Neural cell (in vitro differentiated cells): ENCODE results near the gene KATNBL1. TPM values are rescaled to one million over a fixed set of nuclear protein-coding genes. Genes with fewer than 3 reads are reported as not detected.

Source experiments
- H2AFZ ChIP-seq: fragments of 200-600, 300-800 bp; sonication (generic), shearing (Covaris generic); 2 replicates; pipeline ENCODE4 v1.6.0; 2014; ENCODE audit warnings: low read depth, mild to moderate bottlenecking, antibody characterized with exemption, low read length, moderate library complexity
- H3F3A ChIP-seq: fragments of 200-600 bp; shearing (Covaris generic); 2 replicates; pipeline ENCODE4 v1.6.1; 2016; ENCODE audit warnings: mild to moderate bottlenecking, moderate library complexity, mixed read lengths, antibody characterized with exemption, low read length; ENCODE audit not compliant: insufficient read depth, poor library complexity, severe bottlenecking
- H3K27ac ChIP-seq: fragments of 200-600, 300-800 bp; sonication (generic), shearing (Covaris generic); 2 replicates; pipeline ENCODE4 v1.5.1; 2014; ENCODE audit warnings: mild to moderate bottlenecking, low read length, moderate library complexity
- H3K27me3 ChIP-seq: fragments of 300-800, 200-600 bp; sonication (generic), shearing (Covaris generic); 2 replicates; pipeline ENCODE4 v1.6.0; 2014; ENCODE audit warnings: mild to moderate bottlenecking, low read depth, low read length, moderate library complexity; ENCODE audit not compliant: insufficient read depth
- H3K36me3 ChIP-seq: fragments of 300-800, 200-600 bp; sonication (generic), shearing (Covaris generic); 2 replicates; pipeline ENCODE4 v1.5.1; 2014; ENCODE audit warnings: mild to moderate bottlenecking, antibody characterized with exemption, low read length, moderate library complexity; ENCODE audit not compliant: insufficient read depth
- H3K4me2 ChIP-seq: fragments of 300-800, 200-600 bp; sonication (generic), shearing (Covaris generic); 2 replicates; pipeline ENCODE4 v1.6.0; 2014; ENCODE audit warnings: mild to moderate bottlenecking, low read length
- H3K4me3 ChIP-seq: fragments of 300-800, 200-600 bp; sonication (generic), shearing (Covaris generic); 2 replicates; pipeline ENCODE4 v1.5.1; 2014; ENCODE audit warnings: mild to moderate bottlenecking, low read length, moderate library complexity
- H3K79me2 ChIP-seq: fragments of 200-600 bp; shearing (Covaris generic); replicated peaks from 2 replicates; pipeline ENCODE4 v1.6.0; 2014; ENCODE audit warnings: mild to moderate bottlenecking, low read length, moderate library complexity; ENCODE audit not compliant: insufficient read depth
- H3K9ac ChIP-seq: fragments of 300-800, 200-600 bp; sonication (generic), shearing (Covaris generic); 2 replicates; pipeline ENCODE4 v1.6.1; 2016; ENCODE audit warnings: mild to moderate bottlenecking, low read length, mixed read lengths
- H3K9me2 ChIP-seq: fragments of 200-600 bp; shearing (Covaris generic); 2 replicates; pipeline ENCODE4 v1.6.1; 2016; ENCODE audit warnings: mild to moderate bottlenecking, low read length, mixed read lengths; ENCODE audit not compliant: insufficient read depth
- H3K9me3 ChIP-seq: fragments of 200-600, 300-800 bp; sonication (generic), shearing (Covaris generic); 2 replicates; pipeline ENCODE4 v1.6.1; 2016; ENCODE audit warnings: mild to moderate bottlenecking, mixed run types, low read length, moderate library complexity, mixed read lengths
- H4K20me1 ChIP-seq: fragments of 200-600 bp; shearing (Covaris generic); 2 replicates; pipeline ENCODE4 v1.6.1; 2016; ENCODE audit warnings: mild to moderate bottlenecking, mixed run types; ENCODE audit not compliant: insufficient read depth
- EP300 ChIP-seq: fragments of 450-650 bp; conservative IDR thresholded peaks from 2 replicates; pipeline ENCODE4 v1.6.1; 2014; ENCODE audit warnings: antibody characterized with exemption, mild to moderate bottlenecking, moderate library complexity; ENCODE audit not compliant: poor library complexity, severe bottlenecking
- EZH2 ChIP-seq: fragments of 200-600, 300-800 bp; shearing (Covaris generic), sonication (generic); IDR thresholded peaks from 2 replicates; pipeline ENCODE4 v1.6.1; 2014; ENCODE audit warnings: antibody characterized with exemption, low read length, borderline replicate concordance, mild to moderate bottlenecking; ENCODE audit not compliant: insufficient read depth, poor library complexity, severe bottlenecking
- MXI1 ChIP-seq: fragments of 450-650 bp; conservative IDR thresholded peaks from 2 replicates; pipeline ENCODE4 v1.6.1; 2014; ENCODE audit warnings: antibody characterized with exemption, mild to moderate bottlenecking; ENCODE audit not compliant: poor library complexity, severe bottlenecking
- POLR2AphosphoS5 ChIP-seq: IDR thresholded peaks from 2 replicates; pipeline ENCODE4 v1.6.1; 2012
- RAD21 ChIP-seq: fragments of 450-650 bp; conservative IDR thresholded peaks from 2 replicates; pipeline ENCODE4 v1.6.1; 2014; ENCODE audit warnings: antibody characterized with exemption, mild to moderate bottlenecking, moderate library complexity
- SMC3 ChIP-seq: fragments of 450-650 bp; conservative IDR thresholded peaks from 2 replicates; pipeline ENCODE4 v1.6.1; 2014; ENCODE audit warnings: antibody characterized with exemption, mild to moderate bottlenecking, moderate library complexity; ENCODE audit not compliant: poor library complexity
- TAF1 ChIP-seq: IDR thresholded peaks from 2 replicates; pipeline ENCODE4 v1.6.1; 2012; ENCODE audit warnings: low read depth
- polyA plus RNA-seq: library from polyadenylated mRNA; depleted of rRNA; stranded (reverse); fragments of >200 nt; gene quantifications from 2 replicates; pipeline ENCODE4 v1.2.3, GENCODE V29; 2014
- TF ChIP-seq, protein P1 (sequence below): fragments of 450-650 bp; IDR thresholded peaks from 2 replicates; pipeline ENCODE4 v1.5.1; 2014; ENCODE audit warnings: antibody characterized with exemption, mild to moderate bottlenecking, moderate library complexity; ENCODE audit not compliant: poor library complexity, severe bottlenecking
- TF ChIP-seq, protein P2 (sequence below): IDR thresholded peaks from 2 replicates; pipeline ENCODE4 v1.6.1; 2012; ENCODE audit warnings: borderline replicate concordance

KATNBL1 gene
- polyA plus RNA-seq, 1 donor from 2014 or later: 158 TPM

GRCh38 chr15:34213690-34214089 lies 3.8 kb upstream of the KATNBL1 start:
- no peaks in the 10 kb centered on the region for H3K9me2 ChIP-seq
- no peak for TF ChIP-seq MXI1
- TF ChIP-seq, protein P1, sequence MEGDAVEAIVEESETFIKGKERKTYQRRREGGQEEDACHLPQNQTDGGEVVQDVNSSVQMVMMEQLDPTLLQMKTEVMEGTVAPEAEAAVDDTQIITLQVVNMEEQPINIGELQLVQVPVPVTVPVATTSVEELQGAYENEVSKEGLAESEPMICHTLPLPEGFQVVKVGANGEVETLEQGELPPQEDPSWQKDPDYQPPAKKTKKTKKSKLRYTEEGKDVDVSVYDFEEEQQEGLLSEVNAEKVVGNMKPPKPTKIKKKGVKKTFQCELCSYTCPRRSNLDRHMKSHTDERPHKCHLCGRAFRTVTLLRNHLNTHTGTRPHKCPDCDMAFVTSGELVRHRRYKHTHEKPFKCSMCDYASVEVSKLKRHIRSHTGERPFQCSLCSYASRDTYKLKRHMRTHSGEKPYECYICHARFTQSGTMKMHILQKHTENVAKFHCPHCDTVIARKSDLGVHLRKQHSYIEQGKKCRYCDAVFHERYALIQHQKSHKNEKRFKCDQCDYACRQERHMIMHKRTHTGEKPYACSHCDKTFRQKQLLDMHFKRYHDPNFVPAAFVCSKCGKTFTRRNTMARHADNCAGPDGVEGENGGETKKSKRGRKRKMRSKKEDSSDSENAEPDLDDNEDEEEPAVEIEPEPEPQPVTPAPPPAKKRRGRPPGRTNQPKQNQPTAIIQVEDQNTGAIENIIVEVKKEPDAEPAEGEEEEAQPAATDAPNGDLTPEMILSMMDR: no peak
- TF ChIP-seq, protein P2, sequence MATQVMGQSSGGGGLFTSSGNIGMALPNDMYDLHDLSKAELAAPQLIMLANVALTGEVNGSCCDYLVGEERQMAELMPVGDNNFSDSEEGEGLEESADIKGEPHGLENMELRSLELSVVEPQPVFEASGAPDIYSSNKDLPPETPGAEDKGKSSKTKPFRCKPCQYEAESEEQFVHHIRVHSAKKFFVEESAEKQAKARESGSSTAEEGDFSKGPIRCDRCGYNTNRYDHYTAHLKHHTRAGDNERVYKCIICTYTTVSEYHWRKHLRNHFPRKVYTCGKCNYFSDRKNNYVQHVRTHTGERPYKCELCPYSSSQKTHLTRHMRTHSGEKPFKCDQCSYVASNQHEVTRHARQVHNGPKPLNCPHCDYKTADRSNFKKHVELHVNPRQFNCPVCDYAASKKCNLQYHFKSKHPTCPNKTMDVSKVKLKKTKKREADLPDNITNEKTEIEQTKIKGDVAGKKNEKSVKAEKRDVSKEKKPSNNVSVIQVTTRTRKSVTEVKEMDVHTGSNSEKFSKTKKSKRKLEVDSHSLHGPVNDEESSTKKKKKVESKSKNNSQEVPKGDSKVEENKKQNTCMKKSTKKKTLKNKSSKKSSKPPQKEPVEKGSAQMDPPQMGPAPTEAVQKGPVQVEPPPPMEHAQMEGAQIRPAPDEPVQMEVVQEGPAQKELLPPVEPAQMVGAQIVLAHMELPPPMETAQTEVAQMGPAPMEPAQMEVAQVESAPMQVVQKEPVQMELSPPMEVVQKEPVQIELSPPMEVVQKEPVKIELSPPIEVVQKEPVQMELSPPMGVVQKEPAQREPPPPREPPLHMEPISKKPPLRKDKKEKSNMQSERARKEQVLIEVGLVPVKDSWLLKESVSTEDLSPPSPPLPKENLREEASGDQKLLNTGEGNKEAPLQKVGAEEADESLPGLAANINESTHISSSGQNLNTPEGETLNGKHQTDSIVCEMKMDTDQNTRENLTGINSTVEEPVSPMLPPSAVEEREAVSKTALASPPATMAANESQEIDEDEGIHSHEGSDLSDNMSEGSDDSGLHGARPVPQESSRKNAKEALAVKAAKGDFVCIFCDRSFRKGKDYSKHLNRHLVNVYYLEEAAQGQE: no peak
- TF ChIP-seq EZH2: no peak
- no peak for TF ChIP-seq SMC3
- TF ChIP-seq TAF1: no peak
- no peak overlapping the region for H3K4me2 ChIP-seq
- no peaks in the 10 kb centered on the region for H3K9me3 ChIP-seq
- H4K20me1 ChIP-seq: no peaks in the 10 kb centered on the region
- no peak overlapping the region for H3K9ac ChIP-seq
- H3K27me3 ChIP-seq: no peaks in the 10 kb centered on the region
- H3K27ac ChIP-seq: no peak overlapping the region
- no peak overlapping the region for H3K4me3 ChIP-seq
- no peaks in the 10 kb centered on the region for H3K36me3 ChIP-seq
- no peaks in the 10 kb centered on the region for H3F3A ChIP-seq
- H3K79me2 ChIP-seq: peaks cover 8% of the 10 kb centered on the region
- H2AFZ ChIP-seq: no peak overlapping the region

- H3K9ac ChIP-seq: no peak overlapping the region
- H3K9me3 ChIP-seq: no peaks in the 10 kb centered on the region
- no peak overlapping the region for H3K4me3 ChIP-seq
- no peak overlapping the region for H3K4me2 ChIP-seq
- no peaks in the 10 kb centered on the region for H4K20me1 ChIP-seq
- TF ChIP-seq RAD21: no peak
- no peak for TF ChIP-seq EP300
- TF ChIP-seq, protein P2: no peak
- TF ChIP-seq, protein P1: no peak
- TF ChIP-seq POLR2AphosphoS5: no peak
- no peak for TF ChIP-seq EZH2
- no peak for TF ChIP-seq SMC3
- TF ChIP-seq TAF1: no peak
- TF ChIP-seq MXI1: no peak
- H3K79me2 ChIP-seq: peaks cover 69% of the 10 kb centered on the region
- H3K36me3 ChIP-seq: no peaks in the 10 kb centered on the region
- no peaks in the 10 kb centered on the region for H3K9me2 ChIP-seq
- no peak overlapping the region for H3K27ac ChIP-seq
- H3K27me3 ChIP-seq: no peaks in the 10 kb centered on the region
- no peaks in the 10 kb centered on the region for H3F3A ChIP-seq
- no peak overlapping the region for H2AFZ ChIP-seq
Observed at GRCh38 chr15:34206011-34206410, 3.9 kb downstream of the KATNBL1 start.
